Endothelial cell of umbilical vein (primary cell): ENCODE results near the gene MDFI.

Experiments
- CTCF ChIP-seq, 2 donors: IDR thresholded peaks; 1 replicate in 1 of 2; 2 replicates in 1 of 2; pipeline ENCODE4 v1.5.1; 2011; ENCODE audit warnings: low read length in 2 of 2, mild to moderate bottlenecking in 2 of 2, moderate library complexity in 2 of 2, control low read depth in 1 of 2, inconsistent platforms in 1 of 2, low read depth in 1 of 2; ENCODE audit not compliant: insufficient read depth in 1 of 2; ENCODE audit errors: extremely low read depth in 1 of 2
- EZH2 ChIP-seq: IDR thresholded peaks from 2 replicates; pipeline ENCODE4 v1.6.1; 2012; ENCODE audit warnings: borderline replicate concordance, low read depth, mild to moderate bottlenecking, moderate library complexity, low read length, inconsistent platforms; ENCODE audit not compliant: severe bottlenecking
- FOS ChIP-seq: IDR thresholded peaks from 2 replicates; pipeline ENCODE4 v1.6.1; 2011; ENCODE audit warnings: mild to moderate bottlenecking, low read length, moderate library complexity, borderline replicate concordance; ENCODE audit not compliant: insufficient read depth
- JUN ChIP-seq: IDR thresholded peaks from 2 replicates; pipeline ENCODE4 v1.6.1; 2011; ENCODE audit warnings: borderline replicate concordance, low read depth; ENCODE audit not compliant: insufficient read length, insufficient read depth
- MAX ChIP-seq: IDR thresholded peaks from 2 replicates; pipeline ENCODE4 v1.6.1; 2011; ENCODE audit not compliant: insufficient read depth, insufficient read length
- MYC ChIP-seq: IDR thresholded peaks from one replicate; pipeline ENCODE4 v1.6.1; 2011; ENCODE audit warnings: mild to moderate bottlenecking, low read depth, low read length
- POLR2A ChIP-seq: IDR thresholded peaks from 2 replicates; pipeline ENCODE4 v1.6.1; 2012; ENCODE audit warnings: low read depth, mild to moderate bottlenecking, control low read depth, low read length
- POLR2AphosphoS5 ChIP-seq: IDR thresholded peaks from 2 replicates; pipeline ENCODE4 v1.6.1; 2012; ENCODE audit warnings: low read depth, mild to moderate bottlenecking, control low read depth, low read length, moderate library complexity; ENCODE audit not compliant: insufficient read depth

- TF ChIP-seq EZH2 (no peak), CTCF (IDR thresholded peaks at IDR 0.05; ENCODE audit: extremely low read depth in 1 of 2, insufficient read depth in 1 of 2, low read depth in 1 of 2, low read length in 2 of 2) (no peak), JUN (no peak), POLR2A (no peak), POLR2AphosphoS5 (no peak), FOS (no peak), MYC (no peak), MAX (no peak)
Measured at GRCh38 chr6:41685641-41686380, 47.5 kb downstream of the MDFI start.
